Activated T-cell treated with anti-CD3 and anti-CD28 coated beads, Interleukin-2, amount 50 U/mL, for 48 hours (primary cell): Measurements from ENCODE around the gene SPNS1.

Experiments used
- DNase-seq, 2 experiments: peaks; one replicate each; pipeline ENCODE4 v3.0.0-alpha.2; 2020

Gene SPNS1

DNA sequence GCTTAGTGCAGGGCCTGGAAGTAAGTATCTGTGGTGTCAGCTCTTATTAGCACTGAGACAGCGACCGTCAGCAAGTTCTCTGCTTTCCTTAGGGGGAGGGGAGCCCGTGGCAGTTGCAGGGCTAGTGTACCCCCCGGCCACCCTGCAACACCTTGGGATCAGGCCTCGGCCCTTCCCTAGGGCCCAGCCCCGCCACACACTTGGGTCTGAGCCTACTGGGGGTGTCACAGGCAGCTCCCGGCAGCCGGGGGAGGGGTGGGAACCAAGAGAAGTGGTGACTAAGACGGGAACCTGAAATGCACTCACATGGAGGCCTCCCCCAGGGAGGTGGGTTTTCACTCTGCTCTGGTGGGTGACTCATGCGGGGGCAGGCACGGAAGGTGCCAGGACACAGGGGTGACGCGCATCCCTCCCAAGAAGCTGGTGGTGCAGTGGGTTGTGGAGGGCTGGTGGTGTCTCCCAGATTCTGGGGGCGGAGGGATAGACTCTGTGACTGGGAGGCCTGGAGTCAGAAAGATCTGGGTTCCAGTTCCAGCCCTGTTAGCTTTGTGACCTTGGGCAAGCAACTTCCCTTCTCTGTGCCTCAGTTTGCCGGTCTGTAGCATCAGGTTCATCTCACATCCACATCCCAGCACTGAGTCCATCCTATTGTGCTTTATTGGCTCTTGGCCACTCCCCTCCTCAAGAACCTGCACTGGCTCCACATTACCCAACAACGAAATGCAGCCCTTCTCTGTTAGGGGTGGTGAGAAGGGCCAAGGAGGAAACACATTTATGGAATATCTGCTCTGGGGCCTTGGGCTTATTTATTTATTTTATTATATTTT lies 54.8 kb downstream of the SPNS1 start:
- DNase-seq: peak; percentile 94

GRCh38 chr16:29030086-29030840 lies 55.7 kb downstream of the SPNS1 start:
- DNase-seq: peak in 1 of 2 experiments; percentile 21
